Effector CD8-positive, alpha-beta T cell (primary cell): Measurements from ENCODE around the gene FOXL2NB.

ENCODE experiments used
- DNase-seq: peaks from one replicate; lab custom pipeline; 2025; lab: John Stamatoyannopoulos, UW

The FOXL2NB gene

GRCh38 chr3:138933068-138933668 lies 13.8 kb upstream of the FOXL2NB start:
- no peak for DNase-seq

DNA sequence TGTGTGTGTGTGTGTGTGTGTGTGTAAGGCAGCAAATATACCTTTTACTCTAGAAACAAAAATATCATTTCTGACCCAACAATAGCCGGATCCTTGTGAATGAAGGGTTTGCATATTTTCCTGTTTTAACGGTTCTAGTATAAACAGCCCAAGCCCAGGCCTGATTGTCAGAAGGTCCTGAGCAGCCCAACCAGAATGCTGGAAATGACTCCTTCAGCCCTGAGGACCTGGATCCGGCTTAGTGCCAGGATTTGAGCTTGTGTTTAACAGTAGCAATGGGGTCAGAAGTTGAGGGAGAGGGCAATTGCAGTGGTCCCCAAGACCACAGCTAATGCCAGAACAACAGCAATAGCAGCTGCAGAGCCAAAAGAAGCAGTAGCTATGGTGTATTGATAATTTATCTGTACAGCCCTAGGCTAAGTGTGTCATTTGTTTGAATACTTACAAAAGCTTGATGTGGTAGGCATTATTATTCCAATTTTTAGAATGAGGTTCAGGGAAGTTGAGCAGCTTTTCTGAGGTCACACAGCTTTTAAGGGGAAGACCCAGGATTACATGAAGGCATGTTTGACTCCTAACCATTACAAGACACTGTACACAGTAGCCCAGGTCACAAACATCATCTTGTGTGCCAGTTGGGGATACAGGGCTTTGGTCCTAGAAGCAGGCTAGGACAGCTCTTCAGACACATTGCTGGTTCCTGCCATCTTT lies 12.9 kb upstream of the FOXL2NB start:
- DNase-seq: no peak

- no peak for DNase-seq
Measured at GRCh38 chr3:138935505-138935862, 11.5 kb upstream of the FOXL2NB start.

GRCh38 chr3:138935863-138936740 lies 10.9 kb upstream of the FOXL2NB start:
- peak; percentile 48 for DNase-seq

- DNase-seq: no peak
Measured at GRCh38 chr3:138936741-138937689, 10.0 kb upstream of the FOXL2NB start.

DNA sequence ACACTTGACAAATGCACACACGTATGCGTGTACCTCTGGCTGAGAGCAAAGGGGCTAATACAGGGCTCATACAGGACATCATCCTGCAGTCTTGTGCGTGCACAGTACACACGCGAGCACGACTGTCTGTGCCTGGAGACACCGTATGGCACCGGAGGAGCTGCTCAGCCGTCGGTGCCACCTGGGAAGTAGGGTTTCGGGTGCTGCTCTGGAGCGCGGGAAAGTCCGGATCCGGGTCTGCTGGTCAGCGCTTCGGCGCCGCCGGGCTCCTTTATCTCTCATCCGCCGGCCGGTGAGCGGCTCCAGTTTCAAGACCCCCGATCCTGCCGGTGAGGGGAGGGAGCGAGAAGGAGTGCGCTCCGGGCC lies 9.3 kb upstream of the FOXL2NB start:
- no peak for DNase-seq

DNA sequence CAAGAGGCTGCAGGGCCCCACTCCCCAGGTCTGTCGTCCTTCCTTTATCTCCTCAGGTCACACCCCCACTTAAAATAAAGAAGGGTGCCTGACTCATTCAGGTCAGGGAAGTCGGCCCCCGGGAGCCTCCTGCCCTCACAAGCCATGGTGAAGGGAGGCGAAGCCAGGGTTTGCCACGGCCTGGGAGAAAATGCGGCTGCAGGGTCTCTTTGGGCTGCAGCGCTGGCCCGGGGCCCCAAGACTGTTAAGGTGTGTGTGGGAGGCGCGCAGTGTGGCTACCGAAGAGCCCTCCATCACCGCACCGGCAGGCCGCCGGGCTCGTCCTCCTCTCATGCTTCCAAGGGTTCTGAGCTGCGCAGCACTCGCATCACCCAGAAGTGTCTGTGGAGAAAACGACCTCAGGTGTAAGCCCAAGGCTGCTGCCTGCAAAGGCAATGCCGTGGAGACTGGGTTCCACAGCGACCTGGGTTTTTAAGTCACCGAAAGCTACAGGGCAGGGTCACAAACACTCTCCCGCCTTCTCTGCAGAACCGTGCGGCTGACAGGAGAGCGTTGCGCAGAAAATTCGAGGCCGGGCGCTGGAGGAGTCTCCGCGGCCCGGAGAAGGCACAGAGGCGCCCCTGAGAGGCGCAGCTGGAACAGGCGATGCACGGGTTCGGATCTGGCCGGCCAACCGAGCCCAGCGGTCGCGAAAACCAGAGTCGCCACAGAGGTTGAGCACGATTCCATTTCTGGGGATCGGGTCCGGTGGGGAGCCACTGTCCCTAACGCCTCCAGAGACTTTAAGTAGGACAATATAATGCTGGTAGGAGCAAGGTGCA lies 8.8 kb upstream of the FOXL2NB start:
- no peak for DNase-seq

- no peak for DNase-seq
Measured at GRCh38 chr3:138938877-138939560, 8.0 kb upstream of the FOXL2NB start.

DNA sequence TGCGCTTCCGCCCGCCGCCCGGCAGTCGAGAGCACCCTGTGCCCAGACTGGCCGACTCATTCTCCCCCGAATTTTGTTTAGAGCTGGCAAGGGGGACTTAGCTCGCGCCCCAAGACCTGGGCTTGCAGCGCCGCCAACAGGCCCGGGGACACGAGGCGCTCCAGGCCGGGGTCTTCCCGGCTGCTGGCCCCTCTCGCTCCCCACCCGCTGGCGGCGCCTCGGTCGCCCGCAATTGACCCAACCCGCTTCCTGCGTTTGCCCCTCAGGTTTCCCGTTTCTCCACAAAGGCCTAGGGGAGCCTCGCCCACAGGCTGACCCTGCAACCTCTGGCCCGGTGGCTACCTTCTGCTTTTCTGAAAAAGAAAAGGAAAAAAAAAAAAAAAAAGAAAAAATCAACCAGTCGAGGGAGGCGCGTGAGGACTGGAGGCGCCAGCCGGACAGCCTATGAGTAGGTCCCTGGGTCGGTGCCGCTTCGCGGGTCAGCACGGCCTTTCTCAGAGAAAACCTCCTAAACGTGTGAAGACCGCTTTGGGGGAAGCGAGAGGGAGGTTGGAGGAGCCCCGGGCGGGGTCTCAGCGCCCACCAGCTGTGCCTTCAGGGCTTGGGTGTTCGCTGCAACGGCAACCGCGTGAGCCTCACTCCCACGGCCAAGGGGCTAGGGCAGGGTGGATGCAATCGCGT lies 7.3 kb upstream of the FOXL2NB start:
- no peak for DNase-seq

DNA sequence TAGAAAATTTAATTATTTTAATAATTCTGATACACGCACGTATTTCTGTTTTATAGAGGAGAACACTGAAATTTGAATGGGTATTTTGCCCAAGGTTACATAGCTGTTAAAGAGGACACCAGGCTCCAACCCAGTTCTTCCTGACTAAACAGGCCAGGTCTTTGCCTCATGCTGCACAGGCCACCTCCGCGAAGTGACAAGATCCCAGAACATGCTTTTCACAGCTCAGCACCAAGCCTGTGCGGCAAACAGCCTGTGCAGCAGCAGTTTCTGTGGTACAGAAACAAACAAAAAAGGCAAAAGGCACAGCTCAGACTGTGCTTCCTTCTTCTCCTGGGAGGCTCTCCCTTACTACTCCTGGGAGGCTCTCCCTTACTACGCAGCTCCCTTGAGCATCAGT lies 6.6 kb upstream of the FOXL2NB start:
- DNase-seq: no peak

DNA sequence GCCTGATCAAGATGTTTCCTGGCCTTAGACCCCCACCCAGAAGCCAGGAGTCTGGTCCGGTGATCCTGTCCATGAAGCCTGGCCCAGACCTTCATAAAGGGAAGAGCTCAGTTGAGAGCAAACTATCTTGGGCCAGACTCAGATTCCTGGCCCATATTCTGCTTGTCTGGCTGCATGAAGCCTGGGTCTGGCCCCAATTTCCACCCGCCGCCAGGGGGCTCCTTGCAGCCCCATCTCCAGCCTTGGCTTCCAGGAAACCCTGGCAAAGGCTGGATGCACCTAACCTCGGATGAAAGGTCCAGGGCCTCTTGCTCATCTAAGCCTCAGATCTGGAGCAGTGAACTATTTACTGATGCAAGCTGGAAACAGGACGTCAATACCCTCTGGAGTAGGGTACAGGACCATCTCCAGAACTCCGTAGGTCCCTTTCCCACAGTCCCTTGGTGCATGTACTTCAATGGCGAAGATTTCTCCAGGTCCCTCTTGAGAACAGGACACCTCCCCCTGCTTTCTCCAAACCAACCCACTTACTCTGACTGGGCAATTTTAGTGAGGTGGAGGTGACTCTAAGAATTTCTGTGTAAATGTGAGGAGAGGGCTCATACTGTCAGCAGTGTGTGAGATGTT lies 5.6 kb upstream of the FOXL2NB start:
- no peak for DNase-seq

DNA sequence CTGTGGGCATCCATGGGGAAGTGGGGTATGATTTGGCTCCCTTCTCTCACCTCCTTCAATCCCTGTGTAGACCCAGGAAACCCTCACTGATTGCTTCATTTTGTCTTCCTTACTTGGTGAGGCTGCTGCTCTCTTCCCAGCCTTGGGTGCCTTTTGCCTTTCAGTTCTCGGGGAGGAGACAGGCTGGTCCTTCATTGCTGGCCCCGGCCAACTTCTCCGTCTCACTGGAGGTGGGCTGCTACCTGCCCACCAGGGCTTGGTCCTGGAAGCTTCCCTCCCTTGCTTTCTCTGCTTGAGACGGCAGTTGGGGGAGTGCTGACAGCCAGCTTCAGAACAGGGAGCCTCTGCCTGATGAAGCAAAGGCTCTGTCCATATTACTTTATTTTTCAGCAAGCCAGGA lies 4.7 kb upstream of the FOXL2NB start:
- no peak for DNase-seq

DNA sequence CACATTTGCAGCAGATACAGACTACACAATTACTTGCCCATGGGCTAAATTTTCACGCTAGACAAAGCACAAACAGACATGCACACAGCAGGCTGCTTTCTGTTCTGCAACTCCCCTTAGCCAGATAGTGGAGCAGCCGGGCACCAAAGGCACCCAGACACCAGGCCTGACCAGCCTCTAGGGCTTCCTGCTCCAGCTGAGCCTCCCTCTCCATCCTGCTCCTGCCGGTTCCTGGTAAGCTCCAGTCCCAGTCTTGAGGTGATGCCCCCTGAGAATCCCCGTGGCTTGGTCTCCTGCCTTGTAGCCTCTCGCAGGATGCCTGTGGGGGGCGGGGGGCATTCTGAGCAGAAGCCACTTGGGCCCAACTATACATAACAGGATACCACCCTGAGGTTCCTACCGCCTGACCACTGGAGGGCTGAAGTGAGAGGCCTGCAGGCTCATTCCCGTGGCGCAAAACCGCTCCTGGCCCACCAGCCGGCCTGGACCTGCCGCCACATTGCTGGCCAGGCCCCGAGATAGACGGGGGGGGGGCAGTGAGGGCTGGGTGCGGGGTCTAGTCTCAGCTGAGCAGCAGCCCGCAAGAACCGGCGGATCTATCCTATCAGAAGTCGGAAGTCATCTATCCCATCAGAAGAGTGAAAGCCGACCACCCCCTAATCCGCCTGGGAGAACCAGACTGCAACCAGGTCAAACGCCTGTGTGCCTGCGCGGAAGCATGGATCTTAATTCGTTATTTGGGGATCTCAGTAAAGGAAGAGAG lies 4.0 kb upstream of the FOXL2NB start:
- no peak for DNase-seq

DNA sequence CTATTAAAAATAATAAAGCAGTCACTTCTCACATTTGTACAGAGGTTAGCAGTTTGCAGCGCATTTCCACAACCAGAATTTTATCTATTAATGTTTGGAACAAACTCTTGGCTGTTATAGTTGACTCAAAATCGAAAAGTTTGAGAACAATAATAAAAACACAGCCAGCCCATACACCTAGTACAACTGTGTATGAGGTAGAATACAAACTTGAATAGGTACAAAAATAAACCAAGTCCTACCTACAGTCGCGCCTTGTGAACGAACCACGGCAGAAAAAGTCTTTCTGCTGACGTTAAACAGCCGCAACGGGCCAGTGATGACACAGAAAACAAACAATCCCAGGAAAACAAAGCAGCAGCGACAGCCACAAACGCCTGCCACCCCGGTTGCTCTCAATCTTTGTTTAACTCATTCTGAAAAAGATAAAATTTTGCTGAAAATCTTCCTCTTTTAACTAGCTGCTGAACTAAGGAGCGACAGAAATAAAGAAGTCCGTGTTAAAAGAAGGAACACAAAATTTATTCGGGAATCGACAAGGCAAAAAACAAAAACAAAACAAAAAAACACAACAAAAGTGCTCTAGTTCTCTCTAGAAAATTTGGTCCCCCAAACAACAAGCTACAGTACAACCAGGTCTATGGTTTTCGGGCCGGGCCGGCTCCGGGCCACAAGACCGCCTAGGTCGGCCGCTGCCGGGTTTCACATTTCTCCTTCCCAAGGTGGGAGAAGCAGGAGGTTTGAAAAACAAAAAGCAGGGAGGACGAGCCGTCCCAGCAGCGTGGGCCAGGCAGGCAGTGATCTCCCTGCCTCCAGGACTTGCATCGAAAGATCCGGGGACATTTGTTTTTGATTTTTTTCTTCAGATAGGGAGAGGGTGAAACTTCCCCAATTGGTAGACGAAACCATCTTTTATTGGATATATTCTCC lies 3.0 kb upstream of the FOXL2NB start:
- no peak for DNase-seq

- no peak for DNase-seq
Measured at GRCh38 chr3:138944654-138944928, 2.4 kb upstream of the FOXL2NB start.

GRCh38 chr3:138944929-138945708 lies 1.9 kb upstream of the FOXL2NB start:
- no peak for DNase-seq
